Hepatocyte (in vitro differentiated cells): ENCODE measurements around the gene CCDC188. TPM values are rescaled to one million over a fixed set of nuclear protein-coding genes. Genes with fewer than 3 reads are reported as not detected.

Source experiments
- DNase-seq: peaks from one replicate; pipeline ENCODE4 v3.0.0-alpha.2; 2016; ENCODE audit warnings: low spot score
- H2AFZ ChIP-seq: fragments of 200-600 bp; sonication (generic); 2 replicates; pipeline ENCODE4 v1.6.0; 2016; ENCODE audit warnings: antibody characterized with exemption, mild to moderate bottlenecking
- H3K27ac ChIP-seq: fragments of 200-600 bp; sonication (generic); 2 replicates; pipeline ENCODE4 v1.5.1; 2016; ENCODE audit warnings: mild to moderate bottlenecking
- H3K27me3 ChIP-seq: fragments of 200-600 bp; sonication (generic); 2 replicates; pipeline ENCODE4 v1.6.1; 2016
- H3K36me3 ChIP-seq: fragments of 200-600 bp; sonication (generic); replicated peaks from 2 replicates; pipeline ENCODE4 v1.5.1; 2016; ENCODE audit warnings: low read depth; ENCODE audit not compliant: insufficient read depth
- H3K4me1 ChIP-seq: fragments of 200-600 bp; sonication (generic); 2 replicates; pipeline ENCODE4 v1.5.1; 2016; ENCODE audit warnings: mild to moderate bottlenecking, moderate library complexity; ENCODE audit not compliant: insufficient read depth
- H3K4me2 ChIP-seq: fragments of 200-600 bp; sonication (generic); 2 replicates; pipeline ENCODE4 v1.6.0; 2016
- H3K4me3 ChIP-seq: fragments of 200-600 bp; sonication (generic); 2 replicates; pipeline ENCODE4 v1.5.1; 2016; ENCODE audit warnings: mild to moderate bottlenecking
- H3K79me2 ChIP-seq: fragments of 200-600 bp; sonication (generic); 2 replicates; pipeline ENCODE4 v1.6.0; 2017; ENCODE audit warnings: mild to moderate bottlenecking
- H3K9me2 ChIP-seq: fragments of 200-600 bp; sonication (generic); replicated peaks from 2 replicates; pipeline ENCODE4 v1.6.0; 2017; ENCODE audit warnings: mild to moderate bottlenecking; ENCODE audit not compliant: insufficient read depth
- H3K9me3 ChIP-seq: fragments of 200-600 bp; sonication (generic); 2 replicates; pipeline ENCODE4 v1.5.1; 2016; ENCODE audit warnings: low read depth, mild to moderate bottlenecking
- H4K20me1 ChIP-seq: fragments of 200-600 bp; sonication (generic); 2 replicates; pipeline ENCODE4 v1.6.0; 2016; ENCODE audit warnings: mild to moderate bottlenecking; ENCODE audit not compliant: insufficient read depth, poor library complexity, severe bottlenecking
- CTCF ChIP-seq: fragments of 200-600 bp; sonication (generic); IDR thresholded peaks from 2 replicates; pipeline ENCODE4 v1.5.1; 2016; ENCODE audit warnings: antibody characterized with exemption, mild to moderate bottlenecking; ENCODE audit not compliant: poor library complexity
- EZH2 ChIP-seq: fragments of 200-600 bp; sonication (generic); IDR thresholded peaks from 2 replicates; pipeline ENCODE4 v1.6.1; 2016; ENCODE audit warnings: antibody characterized with exemption, mild to moderate bottlenecking, borderline replicate concordance
- EZH2phosphoT487 ChIP-seq: fragments of 200-600 bp; sonication (generic); IDR thresholded peaks from one replicate; pipeline ENCODE4 v1.6.1; 2018; ENCODE audit warnings: antibody characterized with exemption, mild to moderate bottlenecking, low read depth, moderate library complexity; ENCODE audit not compliant: unreplicated experiment, severe bottlenecking
- WGBS: methylation state at CpG from one replicate; pipeline ENCODE4 v1.1.6; 2016; ENCODE audit warnings: low lambda C conversion rate; ENCODE audit errors: missing lambda C conversion rate; 5-methylcytosine and 5-hydroxymethylcytosine counted together
- polyA plus RNA-seq: library from polyadenylated mRNA; unstranded; fragments of >200 nt; fragmentation: Nextera tagmentation; extraction: Ambion mirVana; gene quantifications from 2 replicates; pipeline ENCODE4 v1.2.1, GENCODE V29; 2016
- total RNA-seq: library from RNA; depleted of rRNA; stranded (reverse); fragments of >200 nt; gene quantifications from 2 replicates; pipeline ENCODE4 v1.2.3, GENCODE V29; 2014

The CCDC188 gene
- total and polyA plus RNA-seq, 2 experiments from 2014 or later, result not detected

GRCh38 chr22:20117633-20118299 lies 33.1 kb downstream of the CCDC188 start:
- no peaks in the 10 kb centered on the region for H4K20me1 ChIP-seq
- H3K27me3 ChIP-seq, result no peaks in the 10 kb centered on the region
- H3K4me2 ChIP-seq, result peak overlapping the region; percentile 85
- H3K4me1 ChIP-seq, result peaks cover 16% of the 10 kb centered on the region
- WGBS, result under 1% methylated on average over 46 of the region's 66 CpGs
- H3K79me2 ChIP-seq, result peaks cover 69% of the 10 kb centered on the region
- DNase-seq, result peak; percentile 56
- H3K36me3 ChIP-seq, result no peaks in the 10 kb centered on the region
- TF ChIP-seq EZH2phosphoT487 (no peak), EZH2 (no peak), CTCF (no peak)
- H3K27ac ChIP-seq, result peak overlapping the region; percentile 82
- no peak overlapping the region for H2AFZ ChIP-seq
- H3K4me3 ChIP-seq, result peak overlapping the region; percentile 83
- H3K9me2 ChIP-seq, result no peaks in the 10 kb centered on the region
- no peaks in the 10 kb centered on the region for H3K9me3 ChIP-seq

GRCh38 chr22:20116951-20117632 lies 33.8 kb downstream of the CCDC188 start, which contains the start of gene TRMT2A:
TRMT2A (minus strand) TSS chr22:20117226; CDS start chr22:20116906, 320 bp downstream.
- H4K20me1 ChIP-seq, result no peaks in the 10 kb centered on the region
- peak within 1 kb of the TSS; percentile 96 for H3K4me2 ChIP-seq
- H3K27me3 ChIP-seq, result no peaks in the 10 kb centered on the region
- TF ChIP-seq EZH2, result no peak
- no peak for TF ChIP-seq EZH2phosphoT487
- TF ChIP-seq CTCF, result peak; percentile 34
- H3K36me3 ChIP-seq, result no peaks in the 10 kb centered on the region
- no peaks in the 10 kb centered on the region for H3K9me3 ChIP-seq
- peak within 1 kb of the TSS; percentile 83 for H3K4me3 ChIP-seq
- H3K79me2 ChIP-seq, result peaks cover 66% of the 10 kb centered on the region
- peak; percentile 99 for DNase-seq
- peaks cover 16% of the 10 kb centered on the region for H3K4me1 ChIP-seq
- no peaks in the 10 kb centered on the region for H3K9me2 ChIP-seq
- H3K27ac ChIP-seq, result peak within 1 kb of the TSS; percentile 82
- WGBS, result under 1% methylated on average over 63 of the region's 88 CpGs
- H2AFZ ChIP-seq, result peak within 1 kb of the TSS; percentile 62

GRCh38 chr22:20116376-20116950 lies 34.4 kb downstream of the CCDC188 start:
- H3K36me3 ChIP-seq, result no peaks in the 10 kb centered on the region
- H3K27me3 ChIP-seq, result no peaks in the 10 kb centered on the region
- no peaks in the 10 kb centered on the region for H3K9me2 ChIP-seq
- peaks cover 16% of the 10 kb centered on the region for H3K4me1 ChIP-seq
- peak; percentile 31 for DNase-seq
- H3K9me3 ChIP-seq, result no peaks in the 10 kb centered on the region
- H2AFZ ChIP-seq, result peak overlapping the region; percentile 62
- 27% methylated on average over 20 of the region's 27 CpGs for WGBS
- H3K79me2 ChIP-seq, result peaks cover 60% of the 10 kb centered on the region
- peak overlapping the region; percentile 67 for H3K4me3 ChIP-seq
- peak overlapping the region; percentile 81 for H3K27ac ChIP-seq
- H4K20me1 ChIP-seq, result no peaks in the 10 kb centered on the region
- TF ChIP-seq EZH2phosphoT487, result no peak
- no peak for TF ChIP-seq CTCF
- no peak for TF ChIP-seq EZH2
- peak overlapping the region; percentile 96 for H3K4me2 ChIP-seq
